Stimulated activated effector memory CD8-positive, alpha-beta T cell treated with anti-CD3 and anti-CD28 coated beads, Interleukin-12 subunit alpha, Interleukin-12 subunit beta, amount 100 ng/mL, for 72 hours (primary cell): ENCODE data around the gene MTHFD1.
"Not testable (repeated sequence)": the region's sequence is repeated elsewhere in the genome, so short reads cannot be mapped to it uniquely, and the experiment has no call there.

ENCODE experiments used
- ATAC-seq: fragments of 150-1000 bp; cut with Tn5 transposase; 2 replicates; pipeline ENCODE4 v1.10.0; 2021
- DNase-seq, 2 donors: peaks; one replicate each; pipeline ENCODE4 v3.0.0; 2021 to 2022; ENCODE audit warnings: low spot score in 2 of 2
- H3K27ac Mint-ChIP-seq: one replicate; pipeline ENCODE4 v1.8.0; 2022; ENCODE audit warnings: mild to moderate bottlenecking, mixed read lengths
- H3K36me3 Mint-ChIP-seq: one replicate; pipeline ENCODE4 v1.8.0; 2022; ENCODE audit warnings: mild to moderate bottlenecking, mixed read lengths
- H3K4me1 Mint-ChIP-seq: one replicate; pipeline ENCODE4 v1.8.0; 2022; ENCODE audit warnings: mixed read lengths
- H3K4me3 Mint-ChIP-seq: one replicate; pipeline ENCODE4 v1.8.0; 2022; ENCODE audit warnings: mild to moderate bottlenecking, mixed read lengths
- H3K9me3 Mint-ChIP-seq: one replicate; pipeline ENCODE4 v1.8.0; 2022; ENCODE audit warnings: mixed read lengths

MTHFD1 gene

GRCh38 chr14:64387782-64388532, at the start of gene MTHFD1:
Gene MTHFD1 (plus strand): TSS chr14:64388353. CDS start chr14:64388428, 75 bp downstream.
- H3K4me1 Mint-ChIP-seq: peaks cover 24% of the 10 kb centered on the region
- ATAC-seq (peak; percentile 93), DNase-seq (peak; percentile 94 to 98)
- peak within 1 kb of the TSS; percentile 94 for H3K4me3 Mint-ChIP-seq
- no peaks in the 10 kb centered on the region for H3K9me3 Mint-ChIP-seq
- peak within 1 kb of the TSS; percentile 96 for H3K27ac Mint-ChIP-seq
- H3K36me3 Mint-ChIP-seq: peaks cover 39% of the 10 kb centered on the region

- Mint-ChIP-seq H3K36me3 (peaks cover 16% of the 10 kb centered on the region), H3K9me3 (peaks cover 7% of the 10 kb centered on the region)
- peak; percentile 88 for ATAC-seq
Observed at GRCh38 chr14:64338616-64339316, 49.4 kb upstream of the MTHFD1 start.

GRCh38 chr14:64340560-64341196, 47.5 kb upstream of the MTHFD1 start:
- ATAC-seq (no peak), DNase-seq (no peak)
- Mint-ChIP-seq H3K9me3 (peaks cover 7% of the 10 kb centered on the region), H3K36me3 (peaks cover 16% of the 10 kb centered on the region), H3K4me3 (no peak overlapping the region), H3K27ac (no peak overlapping the region), H3K4me1 (peaks cover 14% of the 10 kb centered on the region)

More at GRCh38 chr14:64338616-64339316, 49.4 kb upstream of the MTHFD1 start:
- peaks cover 14% of the 10 kb centered on the region for H3K4me1 Mint-ChIP-seq
- H3K27ac Mint-ChIP-seq: peak overlapping the region; percentile 87
- DNase-seq: peak; percentile 63 to 93
- H3K4me3 Mint-ChIP-seq: peak overlapping the region; percentile 85

- DNase-seq (no peak), ATAC-seq (no peak)
- Mint-ChIP-seq H3K4me3 (no peak overlapping the region), H3K4me1 (no peaks in the 10 kb centered on the region), H3K27ac (no peak overlapping the region), H3K9me3 (no peaks in the 10 kb centered on the region), H3K36me3 (peaks cover 8% of the 10 kb centered on the region)
Observed at GRCh38 chr14:64347748-64348147, 40.4 kb upstream of the MTHFD1 start.

- H3K27ac Mint-ChIP-seq: no peak overlapping the region
- no peaks in the 10 kb centered on the region for H3K4me1 Mint-ChIP-seq
- ATAC-seq: no peak
- DNase-seq: no peak
- no peaks in the 10 kb centered on the region for H3K9me3 Mint-ChIP-seq
- no peak overlapping the region for H3K4me3 Mint-ChIP-seq
- peaks cover 8% of the 10 kb centered on the region for H3K36me3 Mint-ChIP-seq
Observed at GRCh38 chr14:64349741-64350490, 38.2 kb upstream of the MTHFD1 start.

GRCh38 chr14:64363265-64363846, 24.8 kb upstream of the MTHFD1 start:
- no peaks in the 10 kb centered on the region for H3K36me3 Mint-ChIP-seq
- no peaks in the 10 kb centered on the region for H3K9me3 Mint-ChIP-seq
- no peak overlapping the region for H3K27ac Mint-ChIP-seq
- ATAC-seq (no peak), DNase-seq (no peak)
- H3K4me1 Mint-ChIP-seq: no peaks in the 10 kb centered on the region
- no peak overlapping the region for H3K4me3 Mint-ChIP-seq

- no peak overlapping the region for H3K4me3 Mint-ChIP-seq
- ATAC-seq (no peak), DNase-seq (no peak)
- H3K27ac Mint-ChIP-seq: no peak overlapping the region
- H3K9me3 Mint-ChIP-seq: no peaks in the 10 kb centered on the region
- H3K36me3 Mint-ChIP-seq: no peaks in the 10 kb centered on the region
- H3K4me1 Mint-ChIP-seq: no peaks in the 10 kb centered on the region
Observed at GRCh38 chr14:64364907-64365306, 23.2 kb upstream of the MTHFD1 start.

- H3K9me3 Mint-ChIP-seq, H3K4me1 Mint-ChIP-seq, H3K36me3 Mint-ChIP-seq, H3K4me3 Mint-ChIP-seq, H3K27ac Mint-ChIP-seq, ATAC-seq, DNase-seq: not testable (repeated sequence)
Observed at GRCh38 chr14:64365358-64365889, 22.7 kb upstream of the MTHFD1 start.

GRCh38 chr14:64369201-64369600, 19.0 kb upstream of the MTHFD1 start:
- no peak for DNase-seq
- H3K4me3 Mint-ChIP-seq: no peak overlapping the region
- no peaks in the 10 kb centered on the region for H3K9me3 Mint-ChIP-seq

GRCh38 chr14:64387232-64387781, 846 bp upstream of the MTHFD1 start:
- H3K4me1 Mint-ChIP-seq: peaks cover 20% of the 10 kb centered on the region

More at GRCh38 chr14:64369201-64369600, 19.0 kb upstream of the MTHFD1 start:
- Mint-ChIP-seq H3K36me3 (no peaks in the 10 kb centered on the region), H3K4me1 (no peaks in the 10 kb centered on the region), H3K27ac (no peak overlapping the region)
- no peak for ATAC-seq

GRCh38 chr14:64388533-64389285, 556 bp downstream of the MTHFD1 start:
- peaks cover 45% of the 10 kb centered on the region for H3K36me3 Mint-ChIP-seq
- ATAC-seq: peak; percentile 17
- H3K4me3 Mint-ChIP-seq: peak overlapping the region; percentile 94
- no peak for DNase-seq
- peaks cover 30% of the 10 kb centered on the region for H3K4me1 Mint-ChIP-seq
- H3K9me3 Mint-ChIP-seq: no peaks in the 10 kb centered on the region
- H3K27ac Mint-ChIP-seq: peak overlapping the region; percentile 96

More at GRCh38 chr14:64387232-64387781, 846 bp upstream of the MTHFD1 start:
- H3K9me3 Mint-ChIP-seq: no peaks in the 10 kb centered on the region
- H3K4me3 Mint-ChIP-seq: peak overlapping the region; percentile 94
- ATAC-seq: peak; percentile 61
- peak in 1 of 2 donors; percentile 69 for DNase-seq
- peaks cover 39% of the 10 kb centered on the region for H3K36me3 Mint-ChIP-seq
- H3K27ac Mint-ChIP-seq: peak overlapping the region; percentile 96

- Mint-ChIP-seq H3K4me1 (peaks cover 36% of the 10 kb centered on the region), H3K36me3 (peaks cover 57% of the 10 kb centered on the region), H3K4me3 (no peak overlapping the region), H3K9me3 (no peaks in the 10 kb centered on the region), H3K27ac (no peak overlapping the region)
- no peak for DNase-seq
- ATAC-seq: no peak
Observed at GRCh38 chr14:64391113-64391725, 3.1 kb downstream of the MTHFD1 start.

GRCh38 chr14:64391986-64392385, 3.8 kb downstream of the MTHFD1 start:
- peaks cover 36% of the 10 kb centered on the region for H3K4me1 Mint-ChIP-seq
- no peak overlapping the region for H3K4me3 Mint-ChIP-seq
- no peak overlapping the region for H3K27ac Mint-ChIP-seq
- ATAC-seq (no peak), DNase-seq (no peak)
- H3K36me3 Mint-ChIP-seq: peaks cover 58% of the 10 kb centered on the region
- no peaks in the 10 kb centered on the region for H3K9me3 Mint-ChIP-seq
